ENCODE results near the gene SLC39A1. TPM values are rescaled to one million over a fixed set of nuclear protein-coding genes. Genes with fewer than 3 reads are reported as not detected.

SLC39A1 gene
- polyA plus RNA-seq, 1 of the 3 experiments (the other 2 are of a cell fraction), result 89.6 TPM

- no peak for TF ChIP-seq PBX3 (IDR thresholded peaks at IDR 0.05)
- TF ChIP-seq USF2 (IDR thresholded peaks at IDR 0.05; ENCODE audit: borderline replicate concordance, low read depth, low read length), result no peak
- no peak for TF ChIP-seq GATA2 (CRISPR knock-in tag; IDR thresholded peaks at IDR 0.05)
- TF ChIP-seq MEF2A (IDR thresholded peaks at IDR 0.05; ENCODE audit: borderline replicate concordance, low read depth), result no peak
- no peak for TF ChIP-seq TEAD4 (IDR thresholded peaks at IDR 0.05; ENCODE audit: borderline replicate concordance, insufficient read depth)
- no peak for TF ChIP-seq IRF3 (IDR thresholded peaks at IDR 0.05; ENCODE audit: low read depth, low read length)
- TF ChIP-seq NRF1 (IDR thresholded peaks at IDR 0.05; ENCODE audit: low read depth, low read length), result no peak
- TF ChIP-seq MXI1 (IDR thresholded peaks at IDR 0.05; ENCODE audit: low read depth, low read length), result peak; percentile 79
- TF ChIP-seq SMC3 (IDR thresholded peaks at IDR 0.05; ENCODE audit: low read depth, low read length), result no peak
These were observed 27.3 kb upstream of the SLC39A1 start, which contains the start of gene RPS27 (continued) for GRCh38 chr1:153990468-153991150.

- H3K9me3 ChIP-seq, result no peaks in the 10 kb centered on the region
- H3K4me3 ChIP-seq (ENCODE audit: low read depth in 2 of 2, low read length in 1 of 2), result no peak overlapping the region
- CTCF ChIA-PET, result interaction anchor here (0.6 to 4.9 kb wide), 32 partner anchors 10 to 316 kb away, joined by 3 to 68 read pairs (median 8); partner anchors contain the start of genes CREB3L4, CRTC2, DENND4B and GATAD2B
- no peak for DNase-seq
- H2AFZ ChIP-seq (ENCODE audit: low read depth), result 0 out of 2 replicates have a peak overlapping the region, but pooled peaks have one; percentile 88
- POLR2A ChIA-PET, result interaction anchor here (2.5 kb wide), 1 partner anchor 10 kb away, joined by 17 read pairs; the partner anchor contains the start of gene JTB
- no peak overlapping the region for H3K4me2 ChIP-seq
- 91% methylated on average over 8 of the region's 8 CpGs for WGBS (ENCODE audit: low lambda C conversion rate)
- H3K9ac ChIP-seq, result no peak overlapping the region
- TF ChIP-seq MEF2A (IDR thresholded peaks at IDR 0.05; ENCODE audit: borderline replicate concordance, low read depth) (no peak), GATA2 (CRISPR knock-in tag; IDR thresholded peaks at IDR 0.05) (no peak), TAF1 (IDR thresholded peaks at IDR 0.05; ENCODE audit: borderline replicate concordance, low read depth, low read length) (no peak), SMC3 (IDR thresholded peaks at IDR 0.05; ENCODE audit: low read depth, low read length) (no peak), CHD2 (IDR thresholded peaks at IDR 0.05; ENCODE audit: low read length, partially characterized antibody) (no peak), ZBTB33 (IDR thresholded peaks at IDR 0.05; ENCODE audit: borderline replicate concordance, low read depth) (no peak), SIN3A (IDR thresholded peaks at IDR 0.05; ENCODE audit: borderline replicate concordance, low read depth, low read length) (no peak), MAX (IDR thresholded peaks at IDR 0.05; ENCODE audit: low read depth) (no peak), POLR2AphosphoS5 (IDR thresholded peaks at IDR 0.05; ENCODE audit: low read depth, low read length) (no peak), USF2 (IDR thresholded peaks at IDR 0.05; ENCODE audit: borderline replicate concordance, low read depth, low read length) (no peak), RCOR1 (IDR thresholded peaks at IDR 0.05; ENCODE audit: low read length) (no peak), NFIC (IDR thresholded peaks at IDR 0.05; ENCODE audit: borderline replicate concordance) (no peak), GABPA (IDR thresholded peaks at IDR 0.05; ENCODE audit: low read depth) (no peak), EP300 (IDR thresholded peaks at IDR 0.05; ENCODE audit: borderline replicate concordance in 1 of 2, low read depth in 1 of 2, low read length in 1 of 2) (no peak)
- no peaks in the 10 kb centered on the region for H3K9me2 ChIP-seq
- peaks cover 24 to 28% of the 10 kb centered on the region in 2 experiments for H3K4me1 ChIP-seq (ENCODE audit: control insufficient read depth in 1 of 2, insufficient read depth in 2 of 2, low read depth in 1 of 2, low read length in 1 of 2)
- H4K20me1 ChIP-seq (ENCODE audit: insufficient read depth), result peaks cover 2% of the 10 kb centered on the region; the same call in 1 of the 2 replicates
- H3K27me3 ChIP-seq (ENCODE audit: insufficient read depth), result no peaks in the 10 kb centered on the region
- peaks cover 46% of the 10 kb centered on the region for H3K79me2 ChIP-seq (ENCODE audit: insufficient read depth)
- peaks cover 18 to 30% of the 10 kb centered on the region in 2 experiments for H3K36me3 ChIP-seq (replicated peaks in 1 of 2; ENCODE audit: control insufficient read depth in 1 of 2, insufficient read depth in 2 of 2, low read length in 1 of 2)
- peak overlapping the region in 1 of 2 experiments; percentile 86; a peak in 1 of 4 replicates for H3K27ac ChIP-seq (ENCODE audit: low read depth in 2 of 2, low read length in 1 of 2)
- H3F3A ChIP-seq (replicated peaks; ENCODE audit: insufficient read depth), result peaks cover 31% of the 10 kb centered on the region
These were observed 24.3 kb upstream of the SLC39A1 start for GRCh38 chr1:153987621-153988020.

Measured in SK-N-SH (cell line).